GM18868 (cell line): ENCODE data around the gene TTC32.
"Not testable (repeated sequence)": the region's sequence is repeated elsewhere in the genome, so short reads cannot be mapped to it uniquely, and the experiment has no call there.

Experiments used
- ATAC-seq: cut with Tn5 transposase; IDR thresholded peaks from one replicate; pipeline ENCODE4 v1.9.1; 2021; ENCODE audit warnings: mild to moderate bottlenecking, moderate library complexity; ENCODE audit not compliant: unreplicated experiment

TTC32 gene

DNA sequence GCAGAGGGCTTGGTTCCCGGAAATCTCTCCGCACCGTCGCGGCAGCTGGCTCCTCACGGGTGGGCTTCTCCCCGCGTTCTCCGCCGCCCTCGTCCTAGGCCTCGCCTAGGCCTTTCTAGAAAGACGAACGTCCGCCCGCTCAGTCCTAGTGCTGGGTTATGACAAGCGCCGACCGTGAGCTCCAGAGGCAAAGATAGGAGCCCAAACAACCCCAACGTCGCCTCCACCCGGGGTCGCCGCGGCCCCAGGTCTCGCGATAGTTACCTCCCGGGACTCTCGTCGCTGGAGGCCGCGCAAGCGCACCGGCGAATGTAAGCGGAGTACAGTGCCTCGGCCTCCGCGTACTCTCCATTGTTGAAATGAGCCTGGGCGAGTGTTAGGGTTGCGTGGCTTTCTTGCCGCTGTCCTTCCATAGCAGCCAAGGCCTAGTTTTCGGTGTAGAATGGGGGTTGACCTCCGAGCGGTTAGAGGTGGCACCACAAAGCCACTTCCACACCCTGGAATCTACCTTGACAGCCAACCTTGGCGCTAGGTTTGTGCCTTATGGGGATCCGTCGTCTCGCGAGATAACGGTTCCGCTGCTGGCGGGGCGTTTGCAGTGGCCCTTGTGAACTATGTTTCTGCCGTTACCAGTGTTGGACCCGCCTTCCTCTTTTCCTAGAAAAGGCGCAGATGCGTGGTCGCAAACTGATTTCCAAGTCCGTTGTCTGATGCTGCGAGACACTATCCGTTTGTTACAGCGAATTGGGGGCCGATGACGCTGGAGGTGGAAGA is at the start of gene TTC32:
TTC32 (minus strand) TSS at position 542 of the 774 bp plus-strand sequence; CDS start at position 413, 129 bp downstream.
- ATAC-seq, result peak; percentile 88

- no peak for ATAC-seq
These were observed 47.3 kb upstream of the TTC32 start for GRCh38 chr2:19949071-19949470.

GRCh38 chr2:19947184-19947940 is 45.6 kb upstream of the TTC32 start:
- no peak for ATAC-seq

- no peak for ATAC-seq
These were observed 42.5 kb upstream of the TTC32 start for GRCh38 chr2:19944205-19944845.

DNA sequence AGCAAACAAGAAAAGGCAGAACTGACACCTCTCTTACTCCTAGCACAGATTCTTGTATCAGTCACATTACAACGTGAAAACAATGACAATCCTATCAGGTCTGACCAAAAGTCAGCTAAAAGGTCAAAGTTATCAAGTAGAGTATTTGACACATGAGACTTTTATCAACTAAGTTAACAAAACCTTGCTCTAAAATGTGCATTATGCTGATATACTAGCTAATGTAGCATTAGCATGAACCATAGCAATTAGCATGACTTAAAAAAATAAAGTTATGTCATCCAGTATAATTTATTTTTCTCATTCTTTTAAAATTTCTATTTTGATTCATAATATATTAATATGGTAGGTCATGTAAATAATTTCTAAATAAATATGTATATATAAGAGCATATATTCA is 41.4 kb upstream of the TTC32 start:
- no peak for ATAC-seq

- ATAC-seq, result no peak
These were observed 40.4 kb upstream of the TTC32 start for GRCh38 chr2:19942199-19942598.

DNA sequence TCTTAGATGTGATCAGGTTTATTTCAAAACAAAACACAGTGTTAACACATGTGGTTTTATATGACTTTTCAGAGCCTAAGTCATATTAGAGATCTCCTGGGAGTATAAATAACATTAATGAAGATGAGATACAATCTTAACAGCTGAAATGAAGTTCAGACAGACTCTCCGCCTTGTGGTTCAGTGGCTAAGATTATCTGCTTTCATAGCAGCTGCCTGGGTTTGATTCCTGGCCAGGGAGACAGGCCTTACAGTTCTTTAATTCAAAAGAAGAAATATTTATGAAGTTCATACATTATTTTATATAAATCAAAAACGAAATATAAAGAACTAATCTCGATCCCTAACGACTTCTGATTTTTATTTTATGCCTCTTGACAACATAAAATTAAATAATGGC is 35.2 kb upstream of the TTC32 start:
- no peak for ATAC-seq

DNA sequence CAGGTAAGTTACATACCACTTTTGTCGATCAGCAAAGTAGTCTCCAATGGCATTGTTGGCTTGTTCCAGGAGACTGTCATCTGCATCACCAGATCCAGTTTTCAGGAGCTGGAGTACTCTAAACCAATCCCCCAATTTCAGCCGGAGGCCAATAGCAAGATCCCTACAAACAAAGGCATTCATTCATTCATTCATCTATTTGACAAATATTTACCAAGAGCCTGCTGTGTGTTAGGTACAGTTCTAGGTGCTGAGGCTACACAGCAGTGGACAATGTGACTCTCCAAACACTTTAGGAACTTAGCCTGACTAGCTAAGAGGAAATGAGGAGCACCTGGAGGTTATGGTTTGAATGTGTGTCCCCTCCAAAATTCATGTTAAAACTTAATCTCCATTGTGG is 34.4 kb upstream of the TTC32 start:
- ATAC-seq, result no peak

GRCh38 chr2:19933351-19933981 is 31.7 kb upstream of the TTC32 start:
- ATAC-seq, result peak; percentile 93

DNA sequence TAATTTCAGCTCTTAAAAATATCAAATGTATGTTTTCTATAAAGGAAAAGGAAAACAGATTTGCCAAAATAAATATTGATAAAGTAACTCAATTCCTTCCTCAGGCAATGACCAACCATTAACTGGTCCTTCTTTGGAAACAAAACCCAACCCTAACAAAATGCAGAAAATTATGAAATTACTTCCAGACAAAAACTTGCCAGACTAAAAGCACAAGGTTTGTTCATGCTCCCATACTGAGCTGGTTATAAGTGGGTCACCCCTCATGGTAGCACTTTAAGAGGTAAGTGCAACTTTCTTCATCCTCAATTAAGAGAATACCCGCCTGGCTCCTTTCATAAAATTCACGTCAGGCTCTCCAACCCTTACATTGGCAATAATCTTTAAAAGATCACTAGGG is 31.1 kb upstream of the TTC32 start:
- ATAC-seq, result peak; percentile 43

- ATAC-seq, result no peak
These were observed 27.4 kb upstream of the TTC32 start for GRCh38 chr2:19929226-19929625.

- not testable (repeated sequence) for ATAC-seq
These were observed 26.0 kb upstream of the TTC32 start for GRCh38 chr2:19927816-19928215.

DNA sequence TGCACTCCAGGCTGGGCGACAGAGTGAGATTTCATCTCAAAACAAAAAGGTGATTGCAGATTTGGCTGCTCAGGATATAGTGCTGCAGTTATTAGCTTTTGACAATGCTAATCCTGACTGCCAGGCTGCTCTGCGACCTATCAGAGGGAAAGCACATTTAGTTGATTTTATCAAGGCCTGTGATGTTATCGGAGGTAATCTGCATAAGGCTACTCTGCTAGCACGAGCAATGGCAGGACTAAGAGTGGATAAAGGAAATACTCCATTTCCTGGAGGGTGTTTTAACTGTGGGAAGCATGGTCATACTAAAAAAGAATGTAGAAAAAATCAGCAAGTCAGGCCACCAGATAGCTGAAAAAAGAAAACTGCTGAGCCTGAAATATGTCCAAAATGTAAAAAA is 22.7 kb upstream of the TTC32 start:
- not testable (repeated sequence) for ATAC-seq

DNA sequence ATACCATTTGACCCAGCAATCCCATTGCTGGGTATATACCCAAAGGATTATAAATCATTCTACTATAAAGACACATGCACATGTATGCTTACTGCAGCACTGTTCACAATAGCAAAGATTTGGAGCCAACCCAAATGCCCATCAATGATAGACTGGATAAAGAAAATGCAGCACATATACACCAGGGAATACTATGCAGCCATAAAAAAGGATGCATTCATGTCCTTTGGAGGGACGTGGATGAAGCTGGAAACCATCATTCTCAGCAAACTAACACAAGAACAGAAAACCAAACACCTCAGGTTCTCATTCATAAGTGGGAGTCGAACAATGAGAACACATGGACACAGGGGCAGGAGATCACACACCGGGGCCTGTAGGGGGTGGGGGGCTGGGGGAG is 20.4 kb upstream of the TTC32 start:
- ATAC-seq, result not testable (repeated sequence)

DNA sequence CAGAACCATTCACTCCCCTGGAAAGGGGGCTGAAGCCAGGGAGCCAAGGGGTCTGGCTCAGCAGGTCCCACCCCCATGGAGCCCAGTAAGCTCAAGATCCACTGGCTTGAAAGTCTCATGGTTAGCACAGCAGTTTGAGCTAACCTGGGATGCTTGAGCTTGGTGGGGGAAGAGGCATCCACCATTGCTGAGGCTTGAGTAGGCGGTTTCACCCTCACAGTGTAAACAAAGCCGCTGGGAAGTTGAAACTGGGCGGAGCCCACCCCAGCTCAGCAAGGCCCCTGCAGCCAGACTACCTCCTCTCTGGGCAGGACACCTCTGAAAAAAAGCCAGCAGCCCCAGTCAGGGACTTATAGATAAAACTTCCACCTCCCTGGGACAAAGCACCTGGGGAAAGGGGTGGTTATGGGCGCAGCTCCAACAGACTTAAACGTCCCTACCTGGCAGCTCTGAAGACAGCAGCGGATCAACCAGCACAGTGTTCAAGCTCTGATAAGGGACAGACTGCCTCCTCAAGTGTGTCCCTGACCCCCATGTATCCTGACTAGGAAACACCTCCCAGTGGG is 14.7 kb upstream of the TTC32 start:
- ATAC-seq, result no peak

DNA sequence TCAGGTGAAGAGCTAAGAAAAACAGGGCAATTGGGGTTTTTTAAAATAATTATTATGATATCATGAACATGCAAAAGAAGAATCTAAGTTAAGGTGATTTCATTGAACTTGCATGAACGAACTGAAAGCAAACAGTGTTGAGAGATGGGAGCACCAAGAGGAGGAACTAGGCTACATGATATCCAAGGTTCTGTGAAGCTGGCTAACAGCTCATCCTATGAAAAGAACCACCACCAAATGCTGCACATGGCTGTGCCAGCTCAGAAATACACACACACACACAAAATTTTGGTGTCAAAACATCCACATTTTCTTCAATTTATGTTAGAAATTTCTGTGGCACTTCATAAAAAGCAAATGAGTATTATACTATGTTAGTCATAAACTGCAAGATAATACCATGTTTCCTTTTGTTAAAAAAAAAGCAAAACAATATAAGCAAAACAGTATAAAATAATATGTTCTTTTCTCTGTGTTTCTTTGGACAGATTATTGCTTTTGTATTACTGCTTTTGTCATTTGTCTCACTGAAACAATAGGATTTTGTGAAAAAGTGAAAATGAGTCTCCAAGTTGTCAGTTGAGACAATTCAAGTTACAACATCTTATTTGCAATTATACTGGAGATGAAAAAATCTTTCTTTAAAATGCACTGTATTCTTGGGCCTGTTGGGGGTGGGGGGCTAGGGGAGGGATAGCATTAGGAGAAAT is 12.6 kb upstream of the TTC32 start:
- ATAC-seq, result no peak

GRCh38 chr2:19911808-19912509 is 10.2 kb upstream of the TTC32 start:
- ATAC-seq, result no peak

DNA sequence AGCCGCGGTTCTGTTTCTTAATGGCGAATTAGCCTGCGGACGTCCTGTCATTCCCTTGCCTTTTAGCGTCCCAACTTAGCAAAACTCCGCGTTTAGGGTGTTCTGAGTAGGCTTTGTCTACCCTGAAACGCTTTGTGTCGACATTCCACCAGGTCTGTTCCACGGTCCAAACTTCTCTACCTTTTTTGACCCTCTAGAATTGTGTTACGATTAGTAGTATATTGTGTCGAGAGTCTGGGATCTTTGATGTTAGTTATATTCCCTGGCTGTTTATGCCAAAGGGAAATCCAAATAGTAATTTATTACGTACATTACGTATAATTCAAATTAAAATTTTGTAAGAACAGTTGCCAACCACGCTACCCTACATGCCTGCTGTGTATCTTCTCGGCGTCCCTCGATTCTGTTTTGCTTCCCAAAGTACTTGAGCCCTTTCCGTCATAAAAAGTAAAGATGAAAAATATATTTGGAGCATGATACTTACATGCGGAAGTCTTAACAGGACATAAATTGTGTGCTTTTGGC is 495 bp upstream of the TTC32 start:
- no peak for ATAC-seq

- no peak for ATAC-seq
These were observed 797 bp downstream of the TTC32 start for GRCh38 chr2:19900931-19901441.
